Sigmoid colon (tissue), 3 donors: ENCODE measurements around the gene TECTB.

Source experiments
- CTCF ChIP-seq, 4 experiments: fragments of 450-650 bp in 3 of 4; fragments of 200-600 bp in 1 of 4; IDR thresholded peaks; one replicate each; pipeline ENCODE4 v1.5.1; 2016 to 2019; ENCODE audit warnings: antibody characterized with exemption in 4 of 4, mild to moderate bottlenecking in 3 of 4, moderate library complexity in 2 of 4
- POLR2A ChIP-seq, 2 donors: fragments of 450-650 bp; IDR thresholded peaks; one replicate each; pipeline ENCODE4 v1.6.1; 2016; ENCODE audit warnings: antibody characterized with exemption in 2 of 2, mild to moderate bottlenecking in 2 of 2, moderate library complexity in 2 of 2

- TF ChIP-seq CTCF (IDR thresholded peaks at IDR 0.05) (no peak), POLR2A (IDR thresholded peaks at IDR 0.05) (no peak)
Measured at GRCh38 chr10:112345743-112346142, 62.5 kb downstream of the TECTB start.
